ENCODE results near the gene IL17C. TPM values are rescaled to one million over a fixed set of nuclear protein-coding genes. Genes with fewer than 3 reads are reported as not detected.

IL17C gene
- total and polyA plus RNA-seq, 11 donors, result not detected

DNA sequence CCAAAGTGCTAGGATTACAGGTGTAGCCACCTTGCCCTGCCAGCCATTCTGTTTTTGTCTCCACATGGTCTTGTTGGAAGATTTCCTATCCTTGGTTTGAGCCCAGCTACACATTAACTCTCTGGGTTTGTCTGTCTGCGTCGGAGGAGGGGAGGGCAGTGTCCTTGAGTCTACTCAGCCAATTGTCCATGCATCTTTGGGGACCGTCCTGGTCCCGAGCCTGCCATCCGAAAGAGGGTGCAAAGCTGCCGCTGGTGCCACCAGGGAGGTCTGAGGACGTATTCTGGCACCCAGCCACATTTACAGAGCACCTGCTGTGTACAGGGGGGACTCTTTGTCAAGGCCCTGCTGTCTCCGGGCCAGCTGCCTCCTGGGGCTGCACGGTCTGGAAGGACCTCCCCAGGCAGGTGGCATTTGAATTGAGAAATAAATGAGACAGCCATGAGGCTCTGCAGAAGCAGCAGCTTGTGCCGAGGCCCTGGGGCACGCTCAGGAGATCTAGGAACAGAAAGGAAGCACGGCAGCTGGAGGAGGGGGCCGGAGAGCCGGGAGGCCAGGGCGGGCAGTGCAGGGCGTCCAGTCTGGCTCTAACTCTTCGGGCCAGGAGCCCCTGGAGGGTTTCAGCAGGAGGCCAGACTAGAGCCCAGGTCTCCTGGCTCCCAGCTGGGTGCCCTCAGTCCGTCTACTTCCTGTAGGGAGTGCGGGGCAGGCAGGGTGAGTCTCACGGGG, 11.0 kb downstream of the IL17C start:
- no peak for TF ChIP-seq CTCF (IDR thresholded peaks at IDR 0.05)
- TF ChIP-seq POLR2A (IDR thresholded peaks at IDR 0.05), result no peak
- Histone ChIP-seq H3K4me1 (peaks cover 0 to 49% (median 14%) of the 10 kb centered on the region in 12 donors), H3K9me3 (no peaks in the 10 kb centered on the region), H3K27me3 (no peaks in the 10 kb centered on the region), H3K4me3 (peak overlapping the region in 11 of 12 donors; percentile 51 to 91 (median 76)), H3K36me3 (peaks cover 0 to 49% (median 3%) of the 10 kb centered on the region in 9 donors), H3K27ac (peak overlapping the region in 8 of 12 donors; percentile 0 to 94 (median 76))
- ATAC-seq (no peak), DNase-seq (peak in 1 of 5 donors; percentile 20)
- WGBS, 4 donors, result 81 to 92% (median 87%) methylated on average over 17 to 20 of the region's 20 CpGs
- intact Hi-C loops (cut with DNase I), result no loop called here

- peak overlapping the region; percentile 51 to 91 (median 76) for H3K4me3 ChIP-seq
- intact Hi-C loops (cut with DNase I), result loop anchor here in 2 of 10 donors (5.0 kb wide), 2 partner anchors 52 to 53 kb away; no protein-coding TSS in a partner anchor
- H3K4me1 ChIP-seq, result peaks cover 0 to 49% (median 14%) of the 10 kb centered on the region in 12 donors
- WGBS, 4 donors, result 14 to 30% (median 22%) methylated on average over 21 to 37 of the region's 37 CpGs
- peak overlapping the region; percentile 17 to 94 (median 74) for H3K27ac ChIP-seq
- no peaks in the 10 kb centered on the region for H3K27me3 ChIP-seq
- ATAC-seq, result peak in 3 of 4 donors; percentile 13 to 45 (median 23)
- TF ChIP-seq POLR2A (IDR thresholded peaks at IDR 0.05), result no peak
- TF ChIP-seq CTCF (IDR thresholded peaks at IDR 0.05), result no peak
- H3K36me3 ChIP-seq, result peaks cover 0 to 51% (median 3%) of the 10 kb centered on the region in 9 donors
- peak in 3 of 5 donors; percentile 48 to 66 (median 58) for DNase-seq
- H3K9me3 ChIP-seq, result no peaks in the 10 kb centered on the region
Observed at GRCh38 chr16:88649924-88650748, 11.8 kb downstream of the IL17C start.

DNA sequence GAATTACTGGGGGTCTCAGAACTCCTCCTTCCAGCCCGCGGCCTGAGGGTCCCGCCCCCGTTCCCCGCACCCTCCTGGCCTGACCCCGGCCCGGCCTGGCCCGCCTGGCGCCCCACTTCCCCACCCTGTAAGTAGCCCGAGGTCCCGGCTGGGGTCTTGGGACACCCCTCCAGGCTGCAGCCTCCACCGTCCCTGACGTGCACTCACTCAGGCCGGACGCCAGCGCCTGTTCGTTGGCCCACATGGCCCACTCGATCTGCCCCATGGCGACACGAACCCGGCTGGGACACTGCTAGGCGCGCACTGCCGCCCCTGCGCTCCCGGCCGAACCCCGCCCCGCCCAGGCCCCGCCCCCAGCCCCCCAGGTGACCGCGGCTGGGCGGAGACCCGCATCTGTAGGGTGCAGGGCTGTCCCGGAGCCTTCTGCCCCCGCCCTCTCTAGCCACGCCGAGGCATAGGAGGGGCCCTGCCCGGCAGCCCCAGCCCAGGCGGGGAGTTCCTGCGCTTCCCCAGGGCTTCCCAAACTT, 12.4 kb downstream of the IL17C start, which contains the start of gene CYBA:
TSS of gene CYBA (minus strand) at position 305 of the 527 bp plus-strand sequence. CDS start at position 265, 40 bp downstream.
- peaks cover 0 to 49% (median 14%) of the 10 kb centered on the region in 12 donors for H3K4me1 ChIP-seq
- no peaks in the 10 kb centered on the region for H3K9me3 ChIP-seq
- intact Hi-C loops (cut with DNase I), result loop anchor here in 2 of 10 donors (5.0 kb wide), 2 partner anchors 51 to 54 kb away; no protein-coding TSS in a partner anchor
- H3K36me3 ChIP-seq, result peaks cover 0 to 51% (median 5%) of the 10 kb centered on the region in 9 donors
- 1 to 3% (median 1%) methylated on average over 6 to 41 of the region's 41 CpGs for WGBS, 4 donors
- peak; percentile 80 to 91 (median 86) for ATAC-seq
- no peaks in the 10 kb centered on the region for H3K27me3 ChIP-seq
- H3K27ac ChIP-seq, result peak within 1 kb of the TSS; percentile 17 to 94 (median 74)
- DNase-seq, result peak; percentile 77 to 92 (median 84)
- TF ChIP-seq CTCF (IDR thresholded peaks at IDR 0.05) (no peak), POLR2A (IDR thresholded peaks at IDR 0.05) (peak in 1 of 2 donors; percentile 30)
- peak within 1 kb of the TSS; percentile 51 to 91 (median 76) for H3K4me3 ChIP-seq
